ENCODE measurements around the gene CTLA4. TPM values are rescaled to one million over a fixed set of nuclear protein-coding genes. Genes with fewer than 3 reads are reported as not detected.

The CTLA4 gene
- total RNA-seq, 1 donor from 2014 or later: 1.4 TPM

GRCh38 chr2:203892207-203892606 is 24.6 kb downstream of the CTLA4 start:
- DNase-seq (no peak), ATAC-seq (no peak)
- no peak overlapping the region for H3K4me3 ChIP-seq
- no peaks in the 10 kb centered on the region for H3K4me1 ChIP-seq
- H3K27ac ChIP-seq: no peak overlapping the region
- no peaks in the 10 kb centered on the region for H3K9me3 ChIP-seq
- intact Hi-C loops (cut with DNase I): no loop called here
- H3K36me3 ChIP-seq: no peaks in the 10 kb centered on the region
- no peaks in the 10 kb centered on the region for H3K27me3 ChIP-seq
- TF ChIP-seq, protein P1, sequence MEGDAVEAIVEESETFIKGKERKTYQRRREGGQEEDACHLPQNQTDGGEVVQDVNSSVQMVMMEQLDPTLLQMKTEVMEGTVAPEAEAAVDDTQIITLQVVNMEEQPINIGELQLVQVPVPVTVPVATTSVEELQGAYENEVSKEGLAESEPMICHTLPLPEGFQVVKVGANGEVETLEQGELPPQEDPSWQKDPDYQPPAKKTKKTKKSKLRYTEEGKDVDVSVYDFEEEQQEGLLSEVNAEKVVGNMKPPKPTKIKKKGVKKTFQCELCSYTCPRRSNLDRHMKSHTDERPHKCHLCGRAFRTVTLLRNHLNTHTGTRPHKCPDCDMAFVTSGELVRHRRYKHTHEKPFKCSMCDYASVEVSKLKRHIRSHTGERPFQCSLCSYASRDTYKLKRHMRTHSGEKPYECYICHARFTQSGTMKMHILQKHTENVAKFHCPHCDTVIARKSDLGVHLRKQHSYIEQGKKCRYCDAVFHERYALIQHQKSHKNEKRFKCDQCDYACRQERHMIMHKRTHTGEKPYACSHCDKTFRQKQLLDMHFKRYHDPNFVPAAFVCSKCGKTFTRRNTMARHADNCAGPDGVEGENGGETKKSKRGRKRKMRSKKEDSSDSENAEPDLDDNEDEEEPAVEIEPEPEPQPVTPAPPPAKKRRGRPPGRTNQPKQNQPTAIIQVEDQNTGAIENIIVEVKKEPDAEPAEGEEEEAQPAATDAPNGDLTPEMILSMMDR (IDR thresholded peaks at IDR 0.05): no peak

GRCh38 chr2:203893401-203893800 is 25.8 kb downstream of the CTLA4 start:
- intact Hi-C loops (cut with DNase I): no loop called here
- H3K27ac ChIP-seq: no peak overlapping the region
- no peaks in the 10 kb centered on the region for H3K27me3 ChIP-seq
- H3K4me3 ChIP-seq: no peak overlapping the region
- no peaks in the 10 kb centered on the region for H3K36me3 ChIP-seq
- no peak for ATAC-seq
- no peaks in the 10 kb centered on the region for H3K9me3 ChIP-seq
- H3K4me1 ChIP-seq: no peaks in the 10 kb centered on the region
- TF ChIP-seq, protein P1 (IDR thresholded peaks at IDR 0.05): no peak
- DNase-seq: no peak

DNA sequence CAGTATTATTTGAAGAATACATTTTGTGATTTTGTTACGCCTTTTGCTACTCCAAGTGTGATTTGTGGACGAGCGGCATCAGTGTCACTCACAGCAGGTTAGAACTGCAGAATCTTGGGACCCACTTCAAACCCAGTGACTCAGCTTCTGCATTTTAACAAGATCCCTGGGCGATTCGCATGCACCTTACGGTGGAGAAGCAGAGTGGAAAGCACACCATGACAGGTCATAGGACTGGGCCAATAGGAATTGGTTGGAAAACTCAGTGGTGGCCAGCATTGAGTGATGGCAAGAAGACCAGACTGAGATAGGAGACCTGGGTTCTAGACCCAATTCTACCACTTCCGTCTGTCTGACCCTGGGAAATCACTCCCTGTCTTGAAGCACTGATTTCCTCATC is 26.3 kb downstream of the CTLA4 start:
- Histone ChIP-seq H3K4me1 (no peaks in the 10 kb centered on the region), H3K27me3 (no peaks in the 10 kb centered on the region), H3K27ac (no peak overlapping the region), H3K9me3 (no peaks in the 10 kb centered on the region), H3K4me3 (no peak overlapping the region), H3K36me3 (no peaks in the 10 kb centered on the region)
- DNase-seq (no peak), ATAC-seq (no peak)
- TF ChIP-seq, protein P1 (IDR thresholded peaks at IDR 0.05): no peak
- intact Hi-C loops (cut with DNase I): no loop called here

- Histone ChIP-seq H3K27me3 (no peaks in the 10 kb centered on the region), H3K4me3 (no peak overlapping the region)
Observed at GRCh38 chr2:203894262-203894661, 26.7 kb downstream of the CTLA4 start.

GRCh38 chr2:203897544-203897943 is 30.0 kb downstream of the CTLA4 start:
- H3K27me3 ChIP-seq: no peaks in the 10 kb centered on the region
- no peaks in the 10 kb centered on the region for H3K4me1 ChIP-seq
- no peaks in the 10 kb centered on the region for H3K36me3 ChIP-seq
- no peaks in the 10 kb centered on the region for H3K9me3 ChIP-seq
- intact Hi-C loops (cut with DNase I): no loop called here
- H3K4me3 ChIP-seq: no peak overlapping the region
- TF ChIP-seq, protein P1 (IDR thresholded peaks at IDR 0.05): no peak
- H3K27ac ChIP-seq: no peak overlapping the region
- no peak for DNase-seq
- peak; percentile 63 for ATAC-seq

More at GRCh38 chr2:203894262-203894661, 26.7 kb downstream of the CTLA4 start:
- intact Hi-C loops (cut with DNase I): no loop called here
- Histone ChIP-seq H3K27ac (no peak overlapping the region), H3K9me3 (no peaks in the 10 kb centered on the region), H3K4me1 (no peaks in the 10 kb centered on the region), H3K36me3 (no peaks in the 10 kb centered on the region)
- TF ChIP-seq, protein P1 (IDR thresholded peaks at IDR 0.05): no peak
- ATAC-seq: no peak
- no peak for DNase-seq

DNA sequence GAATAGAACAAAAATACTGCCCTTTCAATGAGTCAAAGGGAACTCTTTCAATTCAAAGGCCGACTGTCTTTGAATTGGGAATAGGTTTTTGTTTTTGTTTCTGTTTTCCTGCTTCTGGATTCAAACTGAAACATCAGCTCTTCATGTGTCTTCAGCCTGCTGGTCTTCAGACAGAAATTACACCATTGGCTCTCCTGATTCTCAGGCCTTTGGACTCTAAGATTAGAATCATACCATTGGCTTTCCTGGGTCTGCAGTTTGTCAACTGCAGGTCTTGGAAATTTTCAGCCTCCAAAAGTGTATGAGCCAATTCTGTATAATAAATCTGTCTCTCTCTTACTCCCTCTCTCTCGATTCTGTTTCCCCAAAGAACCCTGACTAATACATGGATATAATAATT is 31.1 kb downstream of the CTLA4 start:
- Histone ChIP-seq H3K9me3 (no peaks in the 10 kb centered on the region), H3K27me3 (no peaks in the 10 kb centered on the region), H3K4me3 (no peak overlapping the region), H3K27ac (no peak overlapping the region), H3K4me1 (no peaks in the 10 kb centered on the region), H3K36me3 (no peaks in the 10 kb centered on the region)
- ATAC-seq: no peak
- TF ChIP-seq, protein P1 (IDR thresholded peaks at IDR 0.05): no peak
- intact Hi-C loops (cut with DNase I): no loop called here
- DNase-seq: no peak
